GF-D8 (cell line): Measurements from ENCODE around the gene STMN3.
"Not testable (repeated sequence)": the region's sequence is repeated elsewhere in the genome, so short reads cannot be mapped to it uniquely, and the experiment has no call there.

ENCODE experiments used
- DNase-seq: peaks from one replicate; lab custom pipeline; 2025; lab: John Stamatoyannopoulos, UW

The STMN3 gene

DNA sequence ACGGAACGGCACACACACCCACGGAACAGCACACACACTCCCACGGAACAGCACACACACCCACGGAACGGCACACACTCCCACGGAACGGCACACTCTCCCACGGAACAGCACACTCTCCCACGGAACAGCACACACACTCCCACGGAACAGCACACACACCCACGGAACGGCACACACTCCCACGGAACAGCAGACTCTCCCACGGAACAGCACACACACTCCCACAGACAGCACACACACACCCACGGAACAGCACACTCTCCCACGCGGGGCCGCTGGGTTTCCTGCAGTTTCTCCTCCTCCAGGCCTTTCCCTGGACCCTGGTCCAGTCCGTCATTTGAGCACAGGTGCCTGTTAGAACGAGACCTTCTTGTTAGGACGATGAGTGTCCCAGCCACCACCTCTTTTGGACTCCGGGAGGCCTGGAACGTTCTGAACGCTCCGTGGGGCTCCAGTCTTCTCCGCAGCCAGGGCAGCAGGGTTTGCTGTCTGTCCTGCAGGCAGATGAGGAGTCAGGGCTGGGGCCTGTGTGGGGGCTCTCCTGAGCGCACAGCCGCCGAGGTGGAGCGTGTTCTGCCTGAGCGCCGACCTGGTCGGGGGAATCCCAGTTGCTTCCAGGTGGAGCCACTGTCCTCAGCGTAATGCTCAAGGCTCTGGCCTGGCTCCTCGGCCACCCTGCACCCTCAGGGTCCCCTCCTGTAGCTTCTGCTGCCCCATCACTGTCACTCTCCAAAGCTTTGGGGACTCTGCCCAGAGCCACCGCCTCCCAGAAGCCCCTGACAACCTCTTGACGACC is 25.6 kb upstream of the STMN3 start:
- DNase-seq, result no peak

DNA sequence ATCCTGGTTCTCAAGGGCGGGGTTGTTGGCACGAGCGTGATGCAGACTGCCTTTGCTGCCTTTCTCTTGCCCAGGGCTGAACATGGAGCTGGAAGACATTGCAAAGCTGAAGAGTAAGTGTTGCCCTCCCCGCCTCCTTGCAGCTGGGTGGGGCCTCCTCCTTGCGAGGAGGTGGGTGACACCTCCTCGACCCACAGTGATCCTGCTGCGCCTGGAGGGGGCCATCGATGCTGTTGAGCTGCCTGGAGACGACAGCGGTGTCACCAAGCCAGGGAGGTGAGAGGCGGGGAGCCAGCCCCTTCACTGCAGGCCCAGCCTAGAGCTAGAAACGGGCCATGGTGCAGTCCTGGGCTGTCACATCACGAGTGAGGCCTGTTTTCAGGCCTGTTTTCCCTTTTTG is 24.8 kb upstream of the STMN3 start:
- DNase-seq, result no peak

GRCh38 chr20:63675681-63676368 is 22.6 kb upstream of the STMN3 start:
- DNase-seq, result no peak

- DNase-seq, result no peak
These were observed 20.7 kb upstream of the STMN3 start for GRCh38 chr20:63673951-63674350.

DNA sequence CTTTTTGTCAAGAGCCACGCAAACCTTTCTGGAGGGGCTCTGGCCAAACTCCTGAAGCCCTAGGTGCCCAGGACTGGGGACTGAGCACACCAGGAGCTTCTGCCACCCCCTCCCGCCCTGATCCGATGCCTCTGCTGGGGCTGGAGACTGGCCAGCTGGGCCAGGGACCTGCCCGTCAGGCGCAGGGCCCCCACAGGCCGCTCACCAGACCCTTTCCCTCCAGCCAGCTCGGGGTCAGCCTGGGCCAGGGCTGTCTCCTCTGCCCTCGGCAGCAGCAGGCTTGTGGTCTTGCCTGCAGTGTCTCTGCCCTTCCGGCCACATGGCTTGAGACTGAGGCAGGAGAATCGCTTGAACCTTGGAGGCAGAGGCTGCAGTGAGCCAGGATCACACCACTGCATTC is 19.4 kb upstream of the STMN3 start:
- no peak for DNase-seq

- not testable (repeated sequence) for DNase-seq
These were observed 18.5 kb upstream of the STMN3 start for GRCh38 chr20:63671695-63672094.

DNA sequence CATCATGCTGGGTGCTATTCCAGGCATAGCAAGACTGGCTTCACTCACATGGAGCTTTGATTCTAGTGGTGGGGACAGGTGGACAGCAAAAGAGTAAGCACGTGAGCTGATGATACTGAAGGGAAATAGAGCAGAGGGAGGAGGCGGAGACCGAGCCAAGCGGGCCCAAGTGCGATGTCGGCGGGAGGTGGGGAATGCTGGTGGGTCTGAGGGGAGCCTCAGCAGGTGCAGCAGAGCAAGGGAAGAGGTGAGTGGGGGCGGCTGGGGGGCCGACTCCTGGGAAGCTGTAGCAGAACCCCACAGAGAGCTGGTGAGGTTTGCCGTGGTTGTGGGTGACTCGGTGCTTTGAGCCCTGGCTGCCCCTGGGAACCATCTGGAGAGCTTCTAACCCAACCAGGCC is 15.1 kb upstream of the STMN3 start:
- no peak for DNase-seq

DNA sequence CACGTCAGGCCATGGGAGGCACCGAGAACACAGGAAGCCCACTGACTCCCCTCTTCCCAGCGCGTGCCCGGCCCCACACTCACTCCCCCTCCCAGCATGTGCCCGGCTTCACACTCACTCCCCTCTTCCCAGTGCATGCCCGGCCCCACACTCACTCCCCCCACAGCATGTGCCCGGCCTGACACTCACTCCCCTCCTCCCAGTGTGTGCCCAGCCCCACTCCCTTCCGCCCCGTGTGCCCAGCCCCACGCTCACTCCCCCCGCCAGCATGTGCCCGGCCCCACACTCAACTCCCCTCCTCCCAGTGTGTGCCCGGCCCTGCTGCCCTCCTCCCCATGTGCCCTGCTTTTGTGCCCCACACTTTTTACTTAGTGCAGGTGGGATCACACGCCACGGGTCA is 14.6 kb upstream of the STMN3 start:
- DNase-seq, result no peak

GRCh38 chr20:63665708-63666107 is 12.5 kb upstream of the STMN3 start:
- DNase-seq, result no peak

- no peak for DNase-seq
These were observed 11.8 kb upstream of the STMN3 start for GRCh38 chr20:63664861-63665594.

DNA sequence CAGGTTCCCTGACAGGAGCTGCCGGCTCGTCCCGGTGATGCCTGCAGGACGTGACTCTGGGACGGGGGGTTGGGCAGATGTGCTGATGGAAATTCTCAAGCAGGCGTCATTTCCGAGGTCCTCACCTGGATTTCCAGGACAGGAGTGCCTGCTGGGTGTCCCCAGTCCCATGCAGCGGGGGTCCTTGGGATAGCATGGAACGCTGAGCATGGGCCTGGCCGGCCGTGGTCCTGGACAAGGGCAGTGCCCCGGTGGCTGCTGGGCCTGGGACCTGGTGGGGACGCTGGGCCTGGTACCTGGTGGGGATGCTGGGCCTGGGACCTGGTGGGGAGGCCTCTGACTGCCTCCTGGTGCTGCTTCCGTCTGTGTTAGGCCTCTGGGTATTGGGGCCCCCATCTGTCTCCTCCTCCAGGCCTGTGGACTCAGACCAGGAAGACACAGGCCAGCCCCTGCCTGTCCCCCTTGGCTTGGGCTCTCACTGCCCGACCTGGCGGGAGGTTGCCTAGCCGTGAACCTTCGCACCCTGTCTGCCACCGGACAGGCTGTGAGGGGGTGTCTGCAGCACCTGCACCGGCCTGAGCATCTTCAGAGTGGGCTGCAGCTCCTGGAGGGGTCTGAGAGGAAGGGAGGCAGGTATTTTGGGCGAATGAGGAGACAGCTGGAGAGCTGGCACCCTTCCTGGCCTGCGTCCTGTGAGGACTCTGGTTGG is 11.1 kb upstream of the STMN3 start:
- no peak for DNase-seq

GRCh38 chr20:63663332-63664066 is 10.3 kb upstream of the STMN3 start:
- DNase-seq, result no peak

DNA sequence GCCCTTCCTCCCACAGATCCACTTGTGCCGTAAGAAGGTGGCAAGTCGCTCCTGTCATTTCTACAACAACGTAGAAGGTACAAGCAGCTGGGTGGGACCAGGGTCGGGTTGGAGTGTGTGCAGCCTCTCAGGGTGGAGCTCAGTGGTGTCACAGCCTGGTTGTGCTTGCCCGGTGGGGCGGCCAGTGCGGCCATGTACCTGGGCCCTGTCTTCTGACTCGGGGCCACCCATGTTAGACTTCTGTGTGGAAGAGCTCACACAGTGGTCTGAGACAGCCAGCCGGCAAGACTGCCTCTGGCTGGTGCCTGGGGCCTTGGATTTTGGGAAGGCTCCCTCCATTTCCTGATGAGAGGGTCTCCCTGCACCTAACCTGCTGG is 9.6 kb upstream of the STMN3 start:
- no peak for DNase-seq

GRCh38 chr20:63661959-63662812 is 9.0 kb upstream of the STMN3 start:
- no peak for DNase-seq

- DNase-seq, result no peak
These were observed 7.9 kb upstream of the STMN3 start for GRCh38 chr20:63661108-63661507.

- DNase-seq, result no peak
These were observed 7.4 kb upstream of the STMN3 start for GRCh38 chr20:63660622-63661021.

DNA sequence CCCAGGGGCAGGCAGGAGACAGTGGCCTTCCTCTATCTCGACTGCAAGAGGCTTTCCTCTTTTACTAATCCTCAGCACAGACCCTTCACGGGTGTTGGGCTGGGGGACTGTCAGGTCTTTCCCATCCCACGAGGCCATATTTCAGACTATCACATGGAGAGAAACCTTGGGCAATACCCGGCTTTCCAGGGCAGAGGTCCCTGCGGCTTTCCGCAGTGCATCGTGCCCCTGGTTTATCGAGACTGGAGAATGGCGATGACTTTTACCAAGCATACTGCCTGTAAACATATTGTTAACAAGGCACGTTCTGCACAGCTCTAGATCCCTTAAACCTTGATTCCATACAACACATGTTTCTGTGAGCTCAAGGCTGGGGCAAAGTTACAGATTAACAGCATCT is 7.0 kb upstream of the STMN3 start:
- DNase-seq, result not testable (repeated sequence)

DNA sequence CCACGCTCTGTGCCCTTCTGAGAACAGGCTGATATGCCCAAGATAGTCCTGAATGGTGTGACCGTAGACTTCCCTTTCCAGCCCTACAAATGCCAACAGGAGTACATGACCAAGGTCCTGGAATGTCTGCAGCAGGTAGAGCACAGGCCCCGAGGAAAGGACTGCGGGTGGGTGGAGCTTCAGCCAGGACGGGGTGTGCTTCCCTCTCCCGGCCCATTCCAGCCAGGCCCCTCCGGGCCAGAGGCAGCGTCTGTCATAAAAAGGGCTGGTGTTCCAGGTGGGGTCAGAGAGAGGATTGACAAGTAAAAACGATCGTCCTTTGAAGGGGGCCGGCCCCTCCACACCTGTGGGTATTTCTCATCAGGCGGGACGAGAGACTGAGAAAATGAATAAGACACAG is 6.1 kb upstream of the STMN3 start:
- no peak for DNase-seq

DNA sequence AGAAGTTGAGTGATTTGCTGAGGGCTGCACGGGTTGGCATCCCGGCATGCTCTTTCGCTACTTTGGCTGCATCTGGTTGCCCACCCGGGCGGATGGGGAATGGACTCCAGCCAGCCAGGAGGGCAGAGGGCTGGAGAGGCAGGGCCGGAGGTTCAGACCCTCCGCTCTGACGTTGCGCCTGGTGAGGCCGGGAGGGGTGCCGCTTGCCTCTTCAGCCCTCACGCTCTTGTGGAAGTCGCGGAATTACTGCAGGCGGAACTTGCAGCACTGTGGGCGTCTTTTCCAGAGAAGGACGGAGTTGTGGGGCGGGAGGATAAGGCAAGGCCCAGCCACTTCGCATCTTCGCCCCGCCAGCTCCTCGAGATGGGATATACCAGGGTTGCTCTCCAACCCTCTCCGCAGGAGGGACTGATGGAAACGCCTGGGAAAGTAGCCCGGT is 5.5 kb upstream of the STMN3 start:
- DNase-seq, result no peak

DNA sequence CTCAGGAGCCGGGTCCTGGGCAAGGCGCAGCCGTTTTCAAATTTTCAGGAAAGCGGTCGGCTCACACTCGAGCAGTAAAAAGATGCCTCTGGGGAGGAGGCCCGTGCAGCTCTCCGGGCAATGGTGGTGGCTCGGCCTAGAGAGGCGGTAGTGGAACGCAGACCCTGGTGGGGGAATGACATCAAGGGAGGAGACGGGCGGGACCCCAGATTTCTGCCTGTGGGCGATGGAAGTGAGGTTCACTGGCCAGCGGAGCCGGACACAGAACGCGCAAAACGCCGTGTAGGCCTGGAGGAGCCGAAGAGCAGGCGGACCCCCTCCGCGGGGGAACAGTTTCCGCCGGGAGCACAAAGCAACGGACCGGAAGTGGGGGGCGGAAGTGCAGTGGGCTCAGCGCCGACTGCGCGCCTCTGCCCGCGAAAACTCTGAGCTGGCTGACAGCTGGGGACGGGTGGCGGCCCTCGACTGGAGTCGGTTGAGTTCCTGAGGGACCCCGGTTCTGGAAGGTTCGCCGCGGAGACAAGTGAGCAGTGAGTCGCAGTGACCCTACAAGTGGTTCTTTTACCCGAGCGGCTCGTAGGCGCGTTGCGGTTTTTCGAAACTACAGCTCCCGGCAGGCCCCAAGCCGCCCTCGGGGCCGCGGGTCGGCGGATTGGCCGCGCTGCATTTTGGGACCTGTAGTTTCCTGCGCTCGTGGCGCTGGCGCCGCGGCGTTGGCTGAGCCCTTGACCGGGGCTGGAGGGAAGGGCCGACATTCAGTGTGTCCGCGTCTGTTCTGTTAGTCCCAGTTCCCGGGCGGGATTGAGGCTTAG is 4.9 kb upstream of the STMN3 start, which contains the start of gene RTEL1:
TSS of gene RTEL1 (plus strand) at position 376 of the 812 bp plus-strand sequence. CDS start 1,091 bp downstream, outside the sequence.
- peak; percentile 68 for DNase-seq
